Activated T-helper 1 cell treated with anti-CD3 and anti-CD28 coated beads, Interleukin-12 subunit alpha, Interleukin-12 subunit beta, Interleukin-2, Interleukin-4 antibody, amounts not matched to agents 30 ng/mL and 10 ng/mL and 1 ng/mL, durations not matched to agents 14 hours and 24 hours and 36 hours (primary cell): ENCODE data around the gene CCAR1. TPM values are rescaled to one million over a fixed set of nuclear protein-coding genes. Genes with fewer than 3 reads are reported as not detected.
"Not testable (repeated sequence)": the region's sequence is repeated elsewhere in the genome, so short reads cannot be mapped to it uniquely, and the experiment has no call there.

Experiments
- DNase-seq: peaks from one replicate; pipeline ENCODE4 v3.0.0; 2021; ENCODE audit warnings: low spot score
- H3K27ac Mint-ChIP-seq: one replicate; pipeline ENCODE4 v1.8.0; 2021; ENCODE audit warnings: mild to moderate bottlenecking, mixed read lengths
- H3K27me3 Mint-ChIP-seq: one replicate; pipeline ENCODE4 v1.8.0; 2022; ENCODE audit warnings: mild to moderate bottlenecking, moderate library complexity, mixed read lengths; ENCODE audit not compliant: insufficient read depth
- H3K36me3 Mint-ChIP-seq: one replicate; pipeline ENCODE4 v1.8.0; 2021; ENCODE audit warnings: low read depth, mixed read lengths
- H3K4me1 Mint-ChIP-seq: one replicate; pipeline ENCODE4 v1.8.0; 2021; ENCODE audit warnings: low read depth, mixed read lengths
- H3K4me3 Mint-ChIP-seq: one replicate; pipeline ENCODE4 v1.8.0; 2021; ENCODE audit warnings: mild to moderate bottlenecking, moderate library complexity, mixed read lengths
- H3K9me3 Mint-ChIP-seq: one replicate; pipeline ENCODE4 v1.8.0; 2021; ENCODE audit warnings: mixed read lengths
- intact Hi-C: fragments of 100-400 bp; cut with micrococcal nuclease; formaldehyde crosslinking; loops from one replicate; pipeline ENCODE4 v1.15.1; 2024
- total RNA-seq: library from RNA; stranded (reverse); gene quantifications from 2 replicates; pipeline ENCODE4 v1.2.3, GENCODE V29; 2022

Gene CCAR1
- total RNA-seq, 1 donor from 2014 or later, result 106 TPM

DNA sequence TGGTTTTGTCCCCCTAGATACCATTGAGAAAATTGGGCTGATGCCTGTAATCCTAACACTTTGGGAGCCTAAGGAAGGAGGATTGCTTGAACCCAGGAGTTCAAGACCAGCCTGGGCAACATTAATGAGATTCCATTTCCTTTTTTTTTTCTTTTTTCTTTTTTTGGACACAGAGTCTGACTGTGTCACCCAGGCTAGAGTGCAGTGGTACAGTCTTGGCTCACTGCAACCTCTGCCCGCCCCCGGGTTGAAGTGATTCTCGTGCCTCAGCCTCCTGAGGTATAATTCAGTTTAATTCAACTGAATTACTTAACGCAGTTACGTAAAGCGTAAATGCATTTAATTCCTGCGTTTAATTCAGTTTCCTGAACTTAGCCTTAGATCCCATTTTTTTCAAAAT is 13.3 kb downstream of the CCAR1 start:
- no peak overlapping the region for H3K27ac Mint-ChIP-seq
- peaks cover 6% of the 10 kb centered on the region for H3K4me1 Mint-ChIP-seq
- H3K9me3 Mint-ChIP-seq, result no peaks in the 10 kb centered on the region
- no peak overlapping the region for H3K4me3 Mint-ChIP-seq
- DNase-seq, result no peak
- peaks cover 32% of the 10 kb centered on the region for H3K36me3 Mint-ChIP-seq
- no peaks in the 10 kb centered on the region for H3K27me3 Mint-ChIP-seq
- intact Hi-C loops, result no loop called here

DNA sequence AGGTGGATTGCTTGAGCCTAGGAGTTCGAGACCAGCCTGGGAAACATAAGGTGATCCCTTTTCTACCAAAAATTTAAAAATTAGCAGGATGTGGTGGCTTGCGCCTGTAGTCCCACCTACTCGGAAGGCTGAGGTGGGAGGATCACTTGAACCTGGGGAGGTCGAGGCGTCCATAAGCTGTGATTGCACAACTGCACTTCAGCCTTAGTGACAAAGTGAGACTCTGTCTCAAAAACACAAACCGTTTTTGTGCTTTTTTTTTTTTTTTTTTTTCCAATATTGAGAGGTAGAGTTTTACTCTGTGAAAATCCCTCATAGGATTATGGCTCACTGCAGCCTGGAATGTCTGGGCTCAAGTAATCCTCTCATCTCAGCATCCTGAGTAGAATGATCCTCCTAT is 14.1 kb downstream of the CCAR1 start:
- Mint-ChIP-seq H3K4me3 (no peak overlapping the region), H3K9me3 (no peaks in the 10 kb centered on the region), H3K27me3 (no peaks in the 10 kb centered on the region), H3K4me1 (peaks cover 13% of the 10 kb centered on the region), H3K27ac (no peak overlapping the region), H3K36me3 (peaks cover 35% of the 10 kb centered on the region)
- intact Hi-C loops, result no loop called here
- DNase-seq, result no peak

DNA sequence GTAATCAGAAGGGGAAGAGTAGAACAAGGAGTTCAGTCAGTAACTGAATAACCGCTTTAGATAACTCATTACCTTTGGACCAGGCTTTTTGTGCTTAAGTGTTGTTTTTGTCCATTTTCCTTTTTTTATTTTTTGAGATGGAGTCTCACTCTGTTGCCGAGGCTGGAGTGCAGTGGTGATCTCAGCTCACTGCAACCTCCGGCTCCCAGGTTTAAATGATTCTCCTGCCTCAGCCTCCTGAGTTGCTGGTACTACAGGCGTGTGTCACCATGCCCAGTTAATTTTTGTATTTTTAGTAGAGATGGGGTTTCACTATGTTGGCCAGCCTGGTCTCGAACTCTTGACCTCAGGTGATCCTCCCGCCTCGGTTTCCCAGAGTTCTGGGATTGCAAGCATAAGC is 14.7 kb downstream of the CCAR1 start:
- Mint-ChIP-seq H3K4me1 (peaks cover 13% of the 10 kb centered on the region), H3K36me3 (peaks cover 36% of the 10 kb centered on the region)
- DNase-seq, H3K27ac Mint-ChIP-seq, H3K4me3 Mint-ChIP-seq, intact Hi-C loops, H3K27me3 Mint-ChIP-seq, H3K9me3 Mint-ChIP-seq: not testable (repeated sequence)

DNA sequence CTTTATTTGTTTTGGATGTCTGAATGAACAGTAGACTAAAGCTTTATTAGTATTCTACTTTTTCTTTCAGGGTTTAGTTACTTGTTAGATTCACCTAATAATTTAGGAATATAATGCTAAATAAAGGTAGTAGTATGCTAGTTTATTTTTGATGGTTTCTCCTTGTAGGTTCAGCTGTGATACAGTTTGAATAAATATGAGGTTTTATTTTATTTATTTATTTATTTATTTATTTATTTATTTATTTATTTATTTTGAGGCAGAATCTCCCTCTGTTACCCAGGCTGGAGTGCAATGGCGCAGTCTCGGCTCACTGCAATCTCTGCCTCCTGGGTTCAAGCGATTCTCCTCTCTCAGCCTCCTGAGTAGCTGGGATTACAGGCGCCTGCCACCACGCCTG is 19.6 kb downstream of the CCAR1 start:
- intact Hi-C loops, H3K27me3 Mint-ChIP-seq, H3K4me3 Mint-ChIP-seq, H3K9me3 Mint-ChIP-seq, DNase-seq, H3K27ac Mint-ChIP-seq: not testable (repeated sequence)
- Mint-ChIP-seq H3K36me3 (peaks cover 40% of the 10 kb centered on the region), H3K4me1 (peaks cover 13% of the 10 kb centered on the region)

DNA sequence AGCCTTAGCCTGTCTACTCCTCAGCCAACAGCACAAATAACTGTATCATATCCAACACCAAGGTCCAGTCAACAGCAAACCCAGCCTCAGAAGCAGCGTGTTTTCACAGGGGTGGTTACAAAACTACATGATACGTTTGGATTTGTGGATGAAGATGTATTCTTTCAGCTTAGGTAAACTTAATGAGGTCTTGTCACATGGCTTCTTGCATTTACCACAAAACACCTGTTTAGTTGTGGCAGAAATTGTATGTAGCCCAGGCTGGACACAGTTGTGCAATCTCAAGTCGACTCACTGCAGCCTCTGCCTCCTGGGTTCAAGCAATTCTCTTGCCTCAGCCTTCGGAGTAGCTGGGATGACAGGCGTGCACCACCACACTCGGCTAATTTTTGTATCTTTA is 21.4 kb downstream of the CCAR1 start:
- Mint-ChIP-seq H3K4me3 (no peak overlapping the region), H3K27ac (no peak overlapping the region), H3K27me3 (no peaks in the 10 kb centered on the region), H3K36me3 (peaks cover 34% of the 10 kb centered on the region), H3K4me1 (peaks cover 8% of the 10 kb centered on the region), H3K9me3 (no peaks in the 10 kb centered on the region)
- DNase-seq, result no peak
- intact Hi-C loops, result no loop called here

DNA sequence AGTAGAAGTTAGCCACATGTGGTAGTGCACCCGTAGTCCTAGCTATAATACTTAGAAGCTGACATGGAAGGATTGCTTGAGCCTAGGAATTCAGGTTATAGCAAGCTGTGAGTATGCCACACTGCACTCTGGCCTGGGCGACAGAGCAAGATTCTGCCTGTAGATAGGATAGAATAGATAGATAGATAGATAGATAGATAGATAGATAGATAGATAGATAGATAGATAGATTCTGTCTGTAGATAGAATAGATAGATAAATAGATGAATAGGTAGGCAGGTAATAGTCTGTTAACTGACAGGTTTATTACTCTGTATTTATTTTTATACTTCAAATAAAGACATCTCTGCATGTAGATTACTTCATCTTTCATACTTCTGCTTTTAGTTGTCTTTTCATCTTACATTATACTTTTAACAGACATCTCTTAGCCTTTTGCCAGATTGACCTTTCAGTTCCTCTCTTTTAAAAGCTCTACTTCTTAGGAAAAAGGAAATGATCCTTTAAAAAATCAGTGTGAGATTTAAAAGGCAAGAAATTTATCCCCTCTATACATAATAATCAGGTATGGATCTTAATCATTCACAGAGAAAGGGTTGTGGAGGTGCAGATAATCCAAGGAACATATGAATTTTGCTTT is 31.8 kb downstream of the CCAR1 start:
- H3K4me1 Mint-ChIP-seq, result no peaks in the 10 kb centered on the region
- DNase-seq, result no peak
- no peak overlapping the region for H3K4me3 Mint-ChIP-seq
- peaks cover 40% of the 10 kb centered on the region for H3K36me3 Mint-ChIP-seq
- intact Hi-C loops, result loop anchor here (10.0 kb wide), 1 partner anchor 408 kb away; no protein-coding TSS in a partner anchor
- no peaks in the 10 kb centered on the region for H3K27me3 Mint-ChIP-seq
- no peaks in the 10 kb centered on the region for H3K9me3 Mint-ChIP-seq
- no peak overlapping the region for H3K27ac Mint-ChIP-seq

DNA sequence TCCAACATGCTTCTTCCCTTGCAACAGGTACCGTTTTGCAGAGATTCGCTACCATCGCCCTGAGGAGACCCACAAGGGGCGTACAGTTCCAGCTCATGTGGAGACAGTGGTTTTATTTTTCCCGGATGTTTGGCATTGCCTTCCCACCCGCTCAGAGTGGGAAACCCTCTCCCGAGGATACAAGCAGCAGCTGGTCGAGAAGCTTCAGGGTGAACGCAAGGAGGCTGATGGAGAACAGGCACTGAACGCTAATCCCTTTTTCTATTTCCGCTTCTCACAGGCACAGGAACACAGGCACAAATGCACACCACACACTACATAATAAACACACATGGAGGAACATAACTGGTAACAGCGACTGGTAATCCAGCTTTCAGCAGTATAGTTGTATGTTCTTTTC is 35.2 kb downstream of the CCAR1 start:
- intact Hi-C loops, result loop anchor here (10.0 kb wide), 1 partner anchor 411 kb away; no protein-coding TSS in a partner anchor
- Mint-ChIP-seq H3K9me3 (no peaks in the 10 kb centered on the region), H3K4me3 (no peak overlapping the region), H3K27me3 (no peaks in the 10 kb centered on the region), H3K4me1 (no peaks in the 10 kb centered on the region), H3K36me3 (peaks cover 36% of the 10 kb centered on the region), H3K27ac (no peak overlapping the region)
- DNase-seq, result no peak

DNA sequence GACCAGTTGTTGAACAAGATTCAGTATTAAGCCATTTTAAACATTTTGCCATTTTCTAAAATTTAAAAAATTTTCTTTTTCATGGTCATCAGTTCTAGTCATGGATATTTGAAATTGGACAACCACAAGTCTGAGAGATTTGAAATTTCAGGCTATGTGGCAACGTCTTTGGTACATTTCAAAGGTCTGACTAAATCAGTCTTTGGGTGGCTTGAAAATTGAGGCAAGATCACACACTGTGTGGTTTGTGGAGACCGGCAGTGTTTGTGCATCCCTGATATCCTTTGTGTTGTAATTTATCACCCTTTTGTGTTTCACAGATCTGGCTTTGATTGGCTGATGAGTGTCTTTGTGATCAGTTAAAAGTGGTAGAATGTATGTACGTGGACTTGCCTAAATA is 35.7 kb downstream of the CCAR1 start:
- Mint-ChIP-seq H3K4me1 (no peaks in the 10 kb centered on the region), H3K27me3 (no peaks in the 10 kb centered on the region), H3K27ac (no peak overlapping the region), H3K36me3 (peaks cover 33% of the 10 kb centered on the region), H3K9me3 (no peaks in the 10 kb centered on the region), H3K4me3 (no peak overlapping the region)
- no peak for DNase-seq
- intact Hi-C loops, result loop anchor here (10.0 kb wide), 1 partner anchor 412 kb away; no protein-coding TSS in a partner anchor

DNA sequence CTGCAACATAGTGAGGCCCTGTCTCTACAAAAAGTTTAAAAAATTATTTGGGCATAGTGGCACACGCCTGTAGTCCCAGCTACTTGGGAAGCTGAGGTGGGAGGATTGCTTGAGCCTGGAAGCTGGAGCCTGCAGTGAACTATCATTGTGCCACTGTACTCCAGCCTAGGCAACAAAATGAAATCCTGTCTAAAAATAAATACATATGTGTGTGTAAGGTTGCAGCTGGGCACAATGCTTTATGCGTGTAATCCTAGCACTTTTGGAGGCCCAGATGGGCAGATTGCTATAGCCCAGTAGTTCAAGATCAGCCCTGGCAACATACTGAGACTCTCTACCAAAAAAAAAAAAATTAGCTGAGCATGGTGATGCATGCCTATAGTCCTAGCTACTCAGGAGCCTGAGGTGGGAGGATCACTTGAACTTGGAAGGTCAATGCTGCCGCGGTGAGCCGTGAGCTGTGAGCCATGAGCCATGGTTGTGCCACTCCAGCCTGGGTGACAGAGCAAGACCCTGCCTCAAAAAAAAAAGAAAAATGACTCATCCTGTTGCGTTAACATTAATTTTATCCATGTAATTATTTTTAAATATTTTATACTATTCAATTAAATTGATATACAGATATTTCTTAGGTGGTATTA is 38.3 kb downstream of the CCAR1 start:
- Mint-ChIP-seq H3K9me3 (no peaks in the 10 kb centered on the region), H3K4me3 (no peak overlapping the region), H3K27me3 (no peaks in the 10 kb centered on the region), H3K27ac (no peak overlapping the region), H3K4me1 (no peaks in the 10 kb centered on the region), H3K36me3 (peaks cover 34% of the 10 kb centered on the region)
- intact Hi-C loops, result loop anchor here (10.0 kb wide), 1 partner anchor 415 kb away; no protein-coding TSS in a partner anchor
- no peak for DNase-seq

DNA sequence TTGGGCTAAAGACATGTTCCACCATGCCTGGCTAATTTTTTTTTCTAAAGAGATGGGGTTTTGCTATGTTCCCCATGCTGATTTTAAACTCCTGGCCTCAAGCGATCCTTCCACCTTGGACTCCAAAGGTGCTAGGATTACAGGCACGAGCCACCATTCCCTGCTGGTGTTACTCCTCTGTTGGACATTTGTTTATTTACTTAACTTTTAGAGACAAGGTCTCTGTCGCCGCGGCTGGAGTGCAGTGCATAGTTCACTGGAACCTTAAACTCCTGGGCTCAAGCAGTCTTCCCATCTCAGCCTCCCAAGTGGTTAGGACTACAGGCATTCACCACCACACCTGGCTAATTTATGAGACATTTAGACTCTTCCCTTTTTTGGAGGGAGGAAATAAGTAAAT is 38.9 kb downstream of the CCAR1 start:
- no peak overlapping the region for H3K27ac Mint-ChIP-seq
- peaks cover 39% of the 10 kb centered on the region for H3K36me3 Mint-ChIP-seq
- H3K4me1 Mint-ChIP-seq, result no peaks in the 10 kb centered on the region
- no peak overlapping the region for H3K4me3 Mint-ChIP-seq
- no peaks in the 10 kb centered on the region for H3K27me3 Mint-ChIP-seq
- no peak for DNase-seq
- intact Hi-C loops, result loop anchor here (5.0 to 10.0 kb wide), 2 partner anchors 207 to 415 kb away; no protein-coding TSS in a partner anchor
- no peaks in the 10 kb centered on the region for H3K9me3 Mint-ChIP-seq

DNA sequence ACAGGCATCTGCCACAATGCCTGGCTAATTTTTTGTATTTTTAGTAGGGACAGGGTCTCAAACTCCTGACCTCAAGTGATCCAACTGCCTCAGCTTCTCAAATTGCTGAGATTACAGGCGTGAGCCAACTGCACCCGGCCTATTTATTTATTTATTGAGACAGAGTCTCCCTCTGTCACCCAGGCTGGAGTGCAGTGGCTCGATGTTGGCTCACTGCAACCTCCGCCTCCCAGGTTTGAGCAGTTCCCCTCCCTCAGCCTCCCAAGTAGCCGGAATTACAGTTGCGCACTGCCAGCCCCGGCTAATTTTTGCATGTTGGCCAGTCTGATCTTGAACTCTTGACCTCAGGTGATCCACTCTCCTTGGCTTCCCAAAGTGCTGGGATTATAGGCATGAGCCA is 46.4 kb downstream of the CCAR1 start:
- H3K9me3 Mint-ChIP-seq, H3K4me3 Mint-ChIP-seq, DNase-seq, H3K27ac Mint-ChIP-seq, H3K4me1 Mint-ChIP-seq, H3K27me3 Mint-ChIP-seq, intact Hi-C loops: not testable (repeated sequence)
- H3K36me3 Mint-ChIP-seq, result peaks cover 29% of the 10 kb centered on the region

DNA sequence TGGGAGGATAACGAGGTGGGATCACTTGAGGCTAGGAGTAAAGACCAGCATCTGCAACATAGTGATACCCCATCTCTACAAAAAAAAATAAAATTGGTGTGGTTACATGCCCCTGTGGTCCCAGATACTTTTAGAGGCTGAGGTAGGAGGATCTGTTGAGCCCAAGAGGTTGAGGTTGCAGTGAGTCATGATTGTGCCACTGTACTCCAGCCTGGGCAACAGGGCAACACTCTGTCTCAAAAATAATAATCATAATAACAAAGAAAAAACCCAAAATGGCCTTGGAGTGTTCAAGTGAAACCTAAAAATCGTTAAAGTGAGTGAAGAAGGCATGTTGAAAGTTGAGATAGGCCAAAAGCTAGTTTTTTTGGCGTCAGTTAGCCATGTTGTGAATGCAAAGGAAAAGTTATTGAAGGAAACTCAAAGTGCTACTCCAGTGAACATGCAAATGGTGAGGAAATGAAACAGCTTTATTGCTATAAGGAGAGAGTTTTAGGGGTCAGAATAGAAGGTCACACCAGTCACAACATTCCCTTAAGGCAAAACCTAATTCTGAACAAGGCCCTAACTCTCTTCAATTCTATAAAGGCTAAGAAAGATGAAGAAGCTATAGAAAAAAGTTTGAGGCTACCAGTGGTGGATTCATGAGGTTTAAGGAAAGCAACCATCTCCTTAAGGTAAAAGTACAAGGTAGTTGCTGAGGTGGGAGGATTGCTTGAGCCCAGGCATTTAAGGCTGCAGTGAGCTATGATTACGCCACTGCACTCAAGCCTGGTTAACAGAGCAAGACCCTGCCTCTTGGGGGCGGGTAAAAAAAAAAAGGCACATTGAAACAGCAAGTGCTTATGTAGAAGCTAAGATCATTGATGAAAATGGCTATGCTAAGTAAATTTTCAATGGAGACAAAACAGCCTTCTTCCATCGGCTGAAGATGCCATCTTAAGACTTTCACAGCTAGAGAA is 60.9 kb downstream of the CCAR1 start:
- Mint-ChIP-seq H3K4me1 (no peaks in the 10 kb centered on the region), H3K27me3 (no peaks in the 10 kb centered on the region), H3K27ac (no peak overlapping the region), H3K9me3 (no peaks in the 10 kb centered on the region), H3K36me3 (peaks cover 36% of the 10 kb centered on the region), H3K4me3 (no peak overlapping the region)
- no peak for DNase-seq
- intact Hi-C loops, result no loop called here

DNA sequence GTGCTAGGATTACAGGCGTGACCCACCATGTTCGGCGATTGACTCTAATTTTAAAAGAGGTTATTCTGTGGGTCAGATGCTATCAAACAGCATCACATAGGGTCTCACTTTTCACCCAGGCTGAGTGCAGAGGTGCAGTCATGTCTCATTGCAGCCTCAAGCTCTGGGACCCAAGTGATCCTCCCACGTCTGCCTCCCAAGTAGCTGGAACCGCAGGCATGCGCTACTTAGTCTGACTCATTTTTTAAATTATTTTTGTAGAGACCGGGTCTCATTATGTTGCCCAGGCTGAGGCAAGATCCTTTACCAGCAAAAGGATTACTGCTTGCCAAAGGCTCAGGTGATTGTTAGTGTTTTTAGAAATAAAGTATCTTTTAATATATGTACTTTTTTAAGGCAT is 63.4 kb downstream of the CCAR1 start:
- Mint-ChIP-seq H3K9me3 (no peaks in the 10 kb centered on the region), H3K4me3 (no peak overlapping the region), H3K4me1 (no peaks in the 10 kb centered on the region), H3K27me3 (no peaks in the 10 kb centered on the region), H3K36me3 (peaks cover 33% of the 10 kb centered on the region), H3K27ac (no peak overlapping the region)
- DNase-seq, result no peak
- intact Hi-C loops, result no loop called here
